Left lung (tissue), 10 donors: Measurements from ENCODE around the gene TFF3. TPM values are rescaled to one million over a fixed set of nuclear protein-coding genes. Genes with fewer than 3 reads are reported as not detected.

Experiments
- ATAC-seq: fragments of 200-7000 bp; cut with Tn5 transposase; one replicate; pipeline ENCODE4 v1.9.1; 2020; ENCODE audit warnings: moderate library complexity
- DNase-seq, 4 donors: peaks; one replicate each; pipeline ENCODE4 v3.0.0-alpha.2; 2013 to 2020
- H3K27ac ChIP-seq, 2 donors: fragments of 200-600 bp; sonication (generic) in 1 of 2; one replicate each; pipeline versions ENCODE4 v1.5.0 to v1.8.0; 2020 to 2021
- H3K27me3 ChIP-seq, 2 donors: fragments of 200-600 bp; sonication (generic) in 1 of 2; one replicate each; pipeline versions ENCODE4 v1.5.0 to v1.8.0; 2020 to 2021
- H3K36me3 ChIP-seq, 2 donors: fragments of 200-600 bp; sonication (generic) in 1 of 2; one replicate each; pipeline versions ENCODE4 v1.5.0 to v1.8.0; 2020 to 2021
- H3K4me1 ChIP-seq, 2 donors: fragments of 200-600 bp; one replicate each; pipeline ENCODE4 v1.8.0; 2021
- H3K4me3 ChIP-seq, 2 donors: fragments of 200-600 bp; sonication (generic) in 1 of 2; one replicate each; pipeline versions ENCODE4 v1.5.0 to v1.8.0; 2020 to 2021; ENCODE audit warnings: mild to moderate bottlenecking in 1 of 2
- H3K9me3 ChIP-seq, 2 donors: fragments of 200-600 bp; sonication (generic) in 1 of 2; one replicate each; pipeline versions ENCODE4 v1.5.0 to v1.8.0; 2020 to 2021
- intact Hi-C, 2 donors: fragments of 100-400 bp; cut with DNase I; formaldehyde crosslinking; loops; one replicate each; pipeline versions ENCODE4 v1.11.2 to v1.14.2; 2022
- polyA plus RNA-seq, 6 donors: library from polyadenylated mRNA; unstranded; fragments of 120-200 nt; gene quantifications; one replicate each; pipeline ENCODE4 v1.2.1, GENCODE V29; 2013; ENCODE audit not compliant: insufficient read length in 6 of 6
- total RNA-seq, 2 donors: library from RNA; stranded (reverse); fragmentation: NEBNext Ultra II Directional; extraction: Animal tissue kit (Norgen Biotek cat#: 25700); gene quantifications; one replicate each; pipeline ENCODE4 v1.2.1, GENCODE V29; 2021
- TF ChIP-seq, protein P1 (sequence below), 2 donors: fragments of 200-600 bp; sonication (generic) in 1 of 2; IDR thresholded peaks; one replicate each; pipeline versions ENCODE4 v1.5.0 to v1.8.0; 2021; ENCODE audit warnings: antibody characterized with exemption in 2 of 2
- donor health status: DM: no; HTN: yes; CAD: no.
- donor health status: DM: no; HTN: no; CAD: no.

Gene TFF3
- total and polyA plus RNA-seq, 8 donors: 5.5 to 20.0 (median 12.4) TPM

DNA sequence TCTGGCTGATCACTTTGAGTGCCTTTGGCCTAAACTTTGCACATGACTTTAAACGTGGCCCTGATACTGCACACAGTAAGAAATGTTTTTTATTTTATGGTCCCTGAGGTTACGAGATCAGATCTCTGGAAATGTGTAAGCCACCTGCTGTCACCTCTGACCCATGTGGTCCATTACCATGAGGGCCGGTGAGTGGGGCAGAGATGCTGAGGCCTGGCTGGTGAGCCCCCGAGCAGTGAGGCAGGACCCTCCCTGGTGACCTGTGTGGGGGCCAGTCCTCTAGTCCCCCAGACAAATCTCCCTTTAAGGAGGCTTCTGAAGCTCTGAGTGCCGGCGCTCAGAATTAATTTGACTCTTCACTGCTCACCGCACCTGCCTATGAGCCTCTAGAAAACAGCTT is 12.4 kb downstream of the TFF3 start:
- intact Hi-C loops: no loop called here
- H3K27ac ChIP-seq: no peak overlapping the region

DNA sequence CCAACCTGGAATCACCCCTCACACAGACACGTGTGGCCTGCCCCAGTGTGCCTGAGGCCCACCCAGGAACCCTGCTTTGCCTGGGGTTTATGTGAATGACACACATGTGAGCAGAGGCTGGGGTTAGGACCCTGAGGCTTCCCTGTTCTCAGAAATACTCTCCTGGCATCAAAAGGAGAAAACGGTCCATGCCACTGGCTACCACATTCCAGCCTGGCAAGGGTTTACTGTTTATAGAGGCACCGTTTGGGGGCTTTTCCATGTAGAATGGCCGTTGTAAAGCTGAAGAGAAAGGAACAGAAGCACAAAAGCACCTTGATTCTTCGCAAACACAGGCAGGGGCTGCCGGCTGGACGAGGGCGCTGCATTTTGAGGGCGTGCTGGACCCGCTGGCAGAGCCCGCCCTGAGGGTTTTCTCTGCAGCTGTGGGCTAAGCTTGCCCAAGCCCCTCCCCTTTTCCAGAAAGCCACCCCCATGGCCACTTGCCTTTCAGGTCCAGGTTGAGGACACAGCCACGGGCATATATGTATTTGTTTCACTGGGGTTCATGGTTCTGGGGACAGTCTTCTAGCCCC is 13.0 kb downstream of the TFF3 start:
- intact Hi-C loops: no loop called here
- no peak overlapping the region for H3K4me3 ChIP-seq
- H3K27me3 ChIP-seq: peaks cover 0 to 4% of the 10 kb centered on the region in 2 donors
- DNase-seq (peak in 1 of 4 donors; percentile 27), ATAC-seq (no peak)
- peaks cover 0 to 5% of the 10 kb centered on the region in 2 donors for H3K36me3 ChIP-seq
- H3K27ac ChIP-seq: peak overlapping the region in 1 of 2 donors; percentile 35
- peaks cover 0 to 15% of the 10 kb centered on the region in 2 donors for H3K4me1 ChIP-seq
- TF ChIP-seq, protein P1, sequence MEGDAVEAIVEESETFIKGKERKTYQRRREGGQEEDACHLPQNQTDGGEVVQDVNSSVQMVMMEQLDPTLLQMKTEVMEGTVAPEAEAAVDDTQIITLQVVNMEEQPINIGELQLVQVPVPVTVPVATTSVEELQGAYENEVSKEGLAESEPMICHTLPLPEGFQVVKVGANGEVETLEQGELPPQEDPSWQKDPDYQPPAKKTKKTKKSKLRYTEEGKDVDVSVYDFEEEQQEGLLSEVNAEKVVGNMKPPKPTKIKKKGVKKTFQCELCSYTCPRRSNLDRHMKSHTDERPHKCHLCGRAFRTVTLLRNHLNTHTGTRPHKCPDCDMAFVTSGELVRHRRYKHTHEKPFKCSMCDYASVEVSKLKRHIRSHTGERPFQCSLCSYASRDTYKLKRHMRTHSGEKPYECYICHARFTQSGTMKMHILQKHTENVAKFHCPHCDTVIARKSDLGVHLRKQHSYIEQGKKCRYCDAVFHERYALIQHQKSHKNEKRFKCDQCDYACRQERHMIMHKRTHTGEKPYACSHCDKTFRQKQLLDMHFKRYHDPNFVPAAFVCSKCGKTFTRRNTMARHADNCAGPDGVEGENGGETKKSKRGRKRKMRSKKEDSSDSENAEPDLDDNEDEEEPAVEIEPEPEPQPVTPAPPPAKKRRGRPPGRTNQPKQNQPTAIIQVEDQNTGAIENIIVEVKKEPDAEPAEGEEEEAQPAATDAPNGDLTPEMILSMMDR (IDR thresholded peaks at IDR 0.05): no peak
- no peaks in the 10 kb centered on the region for H3K9me3 ChIP-seq

More for the DNA sequence above, 12.4 kb downstream of the TFF3 start:
- Histone ChIP-seq H3K4me1 (peaks cover 0 to 15% of the 10 kb centered on the region in 2 donors), H3K36me3 (no peaks in the 10 kb centered on the region), H3K4me3 (no peak overlapping the region), H3K27me3 (peaks cover 0 to 5% of the 10 kb centered on the region in 2 donors), H3K9me3 (no peaks in the 10 kb centered on the region)
- ATAC-seq (no peak), DNase-seq (peak in 1 of 4 donors; percentile 18)
- TF ChIP-seq, protein P1 (IDR thresholded peaks at IDR 0.05): no peak

DNA sequence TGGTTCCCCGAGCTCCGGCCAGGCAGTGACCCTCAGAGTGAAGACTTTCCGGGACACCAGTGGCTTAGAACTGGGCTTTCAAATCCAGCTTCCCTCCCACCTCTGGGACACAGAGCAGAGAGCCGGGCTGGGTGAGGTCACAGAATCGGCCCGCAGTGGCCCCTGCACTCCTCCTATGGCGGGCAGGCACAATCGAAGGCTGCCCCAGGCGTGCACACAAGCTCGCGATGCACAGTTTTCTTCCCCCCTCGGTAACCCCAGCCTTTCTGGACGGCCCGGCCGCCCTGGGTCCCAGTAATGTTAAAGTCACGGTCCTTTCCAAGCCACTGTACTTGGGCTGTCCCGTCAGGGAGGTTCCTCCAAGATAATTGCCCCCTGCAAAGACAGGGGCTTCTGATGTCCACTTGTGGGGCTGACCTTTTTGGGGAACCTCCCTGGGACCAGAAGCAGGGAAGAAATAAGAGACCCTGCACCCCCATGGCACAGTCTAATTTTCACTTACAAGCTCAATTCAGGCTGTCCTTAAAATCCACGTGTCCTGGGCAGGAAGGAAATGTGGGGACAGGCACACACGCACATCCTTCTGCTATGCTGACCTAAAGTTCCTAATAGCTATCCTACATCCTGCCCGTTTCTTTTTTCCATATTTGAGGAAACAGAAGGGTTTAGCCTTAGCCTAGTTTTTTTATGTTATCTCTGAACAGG is 13.7 kb downstream of the TFF3 start:
- peak overlapping the region; percentile 28 to 35 for H3K27ac ChIP-seq
- no peaks in the 10 kb centered on the region for H3K9me3 ChIP-seq
- TF ChIP-seq, protein P1 (IDR thresholded peaks at IDR 0.05): no peak
- no peak overlapping the region for H3K4me3 ChIP-seq
- H3K4me1 ChIP-seq: peaks cover 0 to 15% of the 10 kb centered on the region in 2 donors
- peaks cover 0 to 3% of the 10 kb centered on the region in 2 donors for H3K27me3 ChIP-seq
- DNase-seq: peak in 2 of 4 donors; percentile 28 to 43
- peak; percentile 37 for ATAC-seq
- intact Hi-C loops: no loop called here
- H3K36me3 ChIP-seq: peaks cover 0 to 12% of the 10 kb centered on the region in 2 donors

DNA sequence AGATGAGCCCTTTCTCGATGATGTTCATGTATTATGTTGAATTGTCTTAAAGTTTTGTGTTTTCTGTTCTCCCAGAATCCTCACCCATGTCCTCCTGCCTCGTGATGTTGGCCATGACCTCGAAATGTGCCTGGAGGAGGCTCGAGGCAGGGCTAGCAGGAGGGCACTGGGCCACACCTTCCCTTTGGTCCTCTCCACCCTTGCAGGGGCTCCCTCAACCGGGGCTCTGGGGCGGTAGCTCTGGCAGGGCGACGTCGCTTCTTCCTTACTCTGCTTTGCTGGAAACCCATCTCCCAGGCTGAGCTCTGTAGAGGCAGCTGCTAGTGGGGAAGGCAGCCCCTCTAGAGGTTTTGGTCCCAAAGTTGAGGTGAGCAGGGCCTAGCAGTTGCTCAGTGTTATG is 14.3 kb downstream of the TFF3 start:
- intact Hi-C loops: no loop called here
- H3K36me3 ChIP-seq: peaks cover 0 to 17% of the 10 kb centered on the region in 2 donors
- H3K4me1 ChIP-seq: peaks cover 0 to 15% of the 10 kb centered on the region in 2 donors
- no peaks in the 10 kb centered on the region for H3K9me3 ChIP-seq
- ATAC-seq: no peak
- H3K27me3 ChIP-seq: no peaks in the 10 kb centered on the region
- DNase-seq: peak in 1 of 4 donors; percentile 47
- H3K4me3 ChIP-seq: no peak overlapping the region
- TF ChIP-seq, protein P1 (IDR thresholded peaks at IDR 0.05): no peak
- H3K27ac ChIP-seq: peak overlapping the region in 1 of 2 donors; percentile 35

DNA sequence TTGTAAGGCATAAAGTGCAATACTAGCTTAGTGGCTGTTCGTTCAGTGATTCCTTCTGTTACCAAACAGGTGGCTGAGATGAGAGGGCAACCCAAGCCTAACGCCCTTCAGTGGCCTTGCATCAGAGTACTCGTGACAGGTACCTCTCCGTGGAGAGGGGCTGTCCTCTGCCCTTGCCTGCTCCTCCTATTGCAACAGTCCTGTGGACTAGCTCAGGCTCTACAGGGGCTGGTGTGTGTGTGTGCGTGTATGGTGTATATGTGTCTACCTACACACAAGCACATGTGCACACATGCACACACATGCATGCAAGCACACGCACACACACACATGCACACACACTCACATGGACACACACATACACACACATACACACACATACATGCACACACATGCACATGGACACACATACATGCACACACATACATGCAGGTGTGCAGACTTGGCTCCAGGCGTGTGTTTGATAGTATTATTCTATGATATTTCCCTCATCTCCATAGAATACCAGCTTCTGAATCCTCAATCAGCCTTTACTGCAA is 15.1 kb downstream of the TFF3 start:
- Histone ChIP-seq H3K36me3 (peaks cover 0 to 26% of the 10 kb centered on the region in 2 donors), H3K4me1 (peaks cover 0 to 15% of the 10 kb centered on the region in 2 donors), H3K4me3 (no peak overlapping the region), H3K9me3 (no peaks in the 10 kb centered on the region), H3K27ac (no peak overlapping the region), H3K27me3 (no peaks in the 10 kb centered on the region)
- ATAC-seq (peak; percentile 39), DNase-seq (no peak)
- intact Hi-C loops: no loop called here
- TF ChIP-seq, protein P1 (IDR thresholded peaks at IDR 0.05): no peak
